AG09319 (cell line): ENCODE measurements around the gene BID.

ENCODE experiments used
- DNase-seq: peaks from one replicate; pipeline ENCODE4 v3.0.0-alpha.2; 2010; ENCODE audit warnings: low read depth; ENCODE audit errors: extremely low read depth
- CTCF ChIP-seq: IDR thresholded peaks from 2 replicates; pipeline ENCODE4 v1.5.1; 2011; ENCODE audit warnings: low read depth, mild to moderate bottlenecking, inconsistent platforms, low read length, moderate library complexity

BID gene

GRCh38 chr22:17773606-17774205, 563 bp downstream of the BID start:
- TF ChIP-seq CTCF: no peak
- no peak for DNase-seq

GRCh38 chr22:17772958-17773605, 1.2 kb downstream of the BID start:
- no peak for TF ChIP-seq CTCF
- no peak for DNase-seq

GRCh38 chr22:17772249-17772957, 1.9 kb downstream of the BID start:
- no peak for DNase-seq
- TF ChIP-seq CTCF: no peak

GRCh38 chr22:17770180-17771077, 3.8 kb downstream of the BID start:
- DNase-seq: no peak
- no peak for TF ChIP-seq CTCF

GRCh38 chr22:17769716-17770082, 4.6 kb downstream of the BID start:
- TF ChIP-seq CTCF: no peak
- DNase-seq: no peak

- DNase-seq: no peak
- TF ChIP-seq CTCF: no peak
Observed at GRCh38 chr22:17769013-17769715, 5.1 kb downstream of the BID start.
